Stimulated activated CD8-positive, alpha-beta memory T cell treated with anti-CD3 and anti-CD28 coated beads, Interleukin-12 subunit alpha, Interleukin-12 subunit beta, amount 100 ng/mL, for 1 hour (primary cell): ENCODE measurements around the gene SVIL.
"Not testable (repeated sequence)": the region's sequence is repeated elsewhere in the genome, so short reads cannot be mapped to it uniquely, and the experiment has no call there.

Source experiments
- DNase-seq: peaks from one replicate; pipeline ENCODE4 v3.0.0-alpha.2; 2020; ENCODE audit warnings: low read depth

The SVIL gene

GRCh38 chr10:29455095-29455494, 179.7 kb downstream of the SVIL start:
- DNase-seq = no peak

GRCh38 chr10:29454250-29454649, 180.5 kb downstream of the SVIL start:
- no peak for DNase-seq

- DNase-seq = no peak
These were observed 182.2 kb downstream of the SVIL start for GRCh38 chr10:29452546-29452945.

- no peak for DNase-seq
These were observed 182.8 kb downstream of the SVIL start for GRCh38 chr10:29451946-29452345.

- DNase-seq = no peak
These were observed 184.4 kb downstream of the SVIL start for GRCh38 chr10:29450405-29450804.

GRCh38 chr10:29448756-29449592, 185.8 kb downstream of the SVIL start:
- DNase-seq = peak; percentile 63

- DNase-seq = no peak
These were observed 186.6 kb downstream of the SVIL start for GRCh38 chr10:29448125-29448524.

GRCh38 chr10:29446327-29446726, 188.4 kb downstream of the SVIL start:
- DNase-seq = no peak

GRCh38 chr10:29443745-29444523, 190.8 kb downstream of the SVIL start:
- DNase-seq = no peak

- no peak for DNase-seq
These were observed 193.8 kb downstream of the SVIL start for GRCh38 chr10:29440981-29441380.

- DNase-seq = not testable (repeated sequence)
These were observed 195.8 kb downstream of the SVIL start for GRCh38 chr10:29439005-29439404.

- no peak for DNase-seq
These were observed 196.5 kb downstream of the SVIL start for GRCh38 chr10:29438271-29438670.

GRCh38 chr10:29437871-29438270, 196.9 kb downstream of the SVIL start:
- no peak for DNase-seq

GRCh38 chr10:29435809-29436501, 198.8 kb downstream of the SVIL start:
- DNase-seq = no peak

- no peak for DNase-seq
These were observed 200.7 kb downstream of the SVIL start for GRCh38 chr10:29434111-29434510.

GRCh38 chr10:29431711-29432110, 203.1 kb downstream of the SVIL start:
- no peak for DNase-seq

GRCh38 chr10:29430101-29430500, 204.7 kb downstream of the SVIL start:
- DNase-seq = no peak

GRCh38 chr10:29428486-29428885, 206.3 kb downstream of the SVIL start:
- no peak for DNase-seq

- DNase-seq = no peak
These were observed 207.1 kb downstream of the SVIL start for GRCh38 chr10:29427667-29428066.

- no peak for DNase-seq
These were observed 208.4 kb downstream of the SVIL start for GRCh38 chr10:29426420-29426819.

- DNase-seq = no peak
These were observed 210.8 kb downstream of the SVIL start for GRCh38 chr10:29424017-29424416.

GRCh38 chr10:29420744-29421143, 214.0 kb downstream of the SVIL start:
- DNase-seq = no peak

GRCh38 chr10:29417324-29417723, 217.4 kb downstream of the SVIL start:
- no peak for DNase-seq
